ENCODE results near the gene IRF4.

The IRF4 gene

GRCh38 chr6:394641-395289, 3.2 kb downstream of the IRF4 start:
- TF ChIP-seq CTCF (IDR thresholded peaks at IDR 0.05; ENCODE audit: low read depth, low read length, missing control alignments) = no peak
- H3K4me3 ChIP-seq (replicated peaks; ENCODE audit: low read depth, low read length) = no peak overlapping the region
- DNase-seq (ENCODE audit: extremely low read depth, low read depth) = no peak

DNA sequence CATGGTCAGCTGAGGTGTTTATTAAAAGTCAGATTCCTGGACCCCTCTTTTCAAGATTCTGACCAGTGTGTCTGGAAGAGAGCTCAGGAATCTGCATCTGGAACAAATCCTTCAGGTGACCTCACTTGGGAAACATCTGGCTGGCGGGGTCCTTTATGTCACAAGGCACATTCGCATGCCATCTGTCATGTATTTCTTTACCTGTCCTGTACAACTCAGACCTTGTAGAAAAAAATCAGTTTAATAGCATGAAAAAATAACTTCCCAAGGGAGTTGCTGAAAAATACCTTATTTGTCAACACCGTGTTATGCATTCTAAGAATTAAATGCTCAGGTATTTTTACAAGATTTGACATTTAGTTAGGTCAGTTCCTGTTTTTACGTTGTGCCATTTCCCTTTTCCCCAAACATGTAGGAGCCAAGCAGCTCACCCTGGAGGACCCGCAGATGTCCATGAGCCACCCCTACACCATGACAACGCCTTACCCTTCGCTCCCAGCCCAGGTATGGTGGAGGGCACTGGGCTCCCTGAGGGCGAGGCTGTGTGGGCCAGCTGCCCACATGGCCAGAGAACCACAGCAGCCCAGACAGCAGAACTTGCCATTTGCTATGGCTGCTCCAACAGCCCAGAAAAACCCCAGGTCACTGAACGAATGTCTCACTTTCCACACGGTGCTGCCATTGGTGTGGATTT, 4.0 kb downstream of the IRF4 start:
- DNase-seq (ENCODE audit: extremely low read depth, low read depth) = no peak
- no peak overlapping the region for H3K4me3 ChIP-seq (replicated peaks; ENCODE audit: low read depth, low read length)
- no peak for TF ChIP-seq CTCF (IDR thresholded peaks at IDR 0.05; ENCODE audit: low read depth, low read length, missing control alignments)

DNA sequence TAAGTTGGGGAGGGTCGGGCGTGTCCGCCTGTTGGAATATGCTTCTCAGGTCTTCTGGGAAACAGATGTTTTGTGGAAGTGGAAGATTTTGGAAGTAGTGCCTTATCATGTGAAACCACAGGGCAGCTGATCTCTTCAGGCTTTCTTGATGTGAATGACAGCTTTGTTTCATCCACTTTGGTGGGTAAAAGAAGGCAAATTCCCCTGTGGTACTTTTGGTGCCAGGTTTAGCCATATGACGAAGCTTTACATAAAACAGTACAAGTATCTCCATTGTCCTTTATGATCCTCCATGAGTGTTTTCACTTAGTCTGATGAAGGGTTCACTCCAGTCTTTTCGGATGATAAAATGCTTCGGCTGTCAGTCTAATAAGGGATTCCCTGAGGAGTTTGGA, 4.6 kb downstream of the IRF4 start:
- DNase-seq (ENCODE audit: extremely low read depth, low read depth) = no peak
- H3K4me3 ChIP-seq (replicated peaks; ENCODE audit: low read depth, low read length) = no peak overlapping the region
- no peak for TF ChIP-seq CTCF (IDR thresholded peaks at IDR 0.05; ENCODE audit: low read depth, low read length, missing control alignments)

- no peak for TF ChIP-seq CTCF (IDR thresholded peaks at IDR 0.05; ENCODE audit: low read depth, low read length, missing control alignments)
- H3K4me3 ChIP-seq (replicated peaks; ENCODE audit: low read depth, low read length) = no peak overlapping the region
- no peak for DNase-seq (ENCODE audit: extremely low read depth, low read depth)
Observed at GRCh38 chr6:397056-397455, 5.5 kb downstream of the IRF4 start.

DNA sequence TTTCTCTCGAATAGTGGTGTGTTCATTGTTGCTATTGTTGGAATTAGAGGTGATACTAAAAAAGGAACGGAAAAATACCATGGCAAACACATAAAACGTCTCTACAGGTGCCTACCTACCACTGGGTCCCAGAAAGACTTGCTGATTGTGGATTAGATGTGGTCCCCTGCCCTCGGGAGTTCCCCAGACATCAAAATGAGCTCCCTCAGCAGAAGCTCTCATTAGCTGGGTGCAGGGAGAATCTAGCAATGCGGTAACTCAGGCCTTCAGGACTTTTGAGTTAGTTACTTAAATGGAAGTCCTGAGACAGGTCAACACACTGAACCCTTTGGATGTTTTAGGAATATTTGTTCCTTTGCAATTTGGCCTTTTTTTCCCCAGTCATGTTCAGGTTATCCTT, 6.1 kb downstream of the IRF4 start:
- no peak for DNase-seq (ENCODE audit: extremely low read depth, low read depth)
- H3K4me3 ChIP-seq (replicated peaks; ENCODE audit: low read depth, low read length) = no peak overlapping the region
- TF ChIP-seq CTCF (IDR thresholded peaks at IDR 0.05; ENCODE audit: low read depth, low read length, missing control alignments) = no peak

GRCh38 chr6:398065-398464, 6.5 kb downstream of the IRF4 start:
- no peak for TF ChIP-seq CTCF (IDR thresholded peaks at IDR 0.05; ENCODE audit: low read depth, low read length, missing control alignments)
- H3K4me3 ChIP-seq (replicated peaks; ENCODE audit: low read depth, low read length) = no peak overlapping the region
- DNase-seq (ENCODE audit: extremely low read depth, low read depth) = no peak

All from HFF-Myc (cell line).